OCI-M2 (cell line): ENCODE results near the gene C7orf57.

Experiments used
- DNase-seq: peaks from one replicate; lab custom pipeline; 2025; ENCODE audit not compliant: unreplicated experiment; lab: John Stamatoyannopoulos, UW

C7orf57 gene

GRCh38 chr7:48108959-48109847, 73.9 kb downstream of the C7orf57 start:
- DNase-seq: no peak

- peak; percentile 2 for DNase-seq
Observed at GRCh38 chr7:48109848-48110663, 74.7 kb downstream of the C7orf57 start.

GRCh38 chr7:48110868-48111267, 75.5 kb downstream of the C7orf57 start:
- no peak for DNase-seq
